Upper lobe of right lung (tissue), 1 donor: ENCODE data around the gene GLIS2. TPM values are rescaled to one million over a fixed set of nuclear protein-coding genes. Genes with fewer than 3 reads are reported as not detected.
A peak's percentile ranks its signal among the peaks of the same experiment; 100 is the strongest.

Source experiments
- ATAC-seq: fragments of 200-7000 bp; cut with Tn5 transposase; one replicate; pipeline ENCODE4 v1.9.1; 2020; ENCODE audit warnings: mild to moderate bottlenecking, moderate library complexity
- DNase-seq: peaks from one replicate; pipeline ENCODE4 v3.0.0-alpha.2; 2020
- H3K27ac ChIP-seq: fragments of 200-600 bp; one replicate; pipeline ENCODE4 v1.8.0; 2022
- H3K27me3 ChIP-seq: fragments of 200-600 bp; one replicate; pipeline ENCODE4 v1.8.0; 2022; ENCODE audit warnings: mild to moderate bottlenecking
- H3K36me3 ChIP-seq: fragments of 200-600 bp; one replicate; pipeline ENCODE4 v1.8.0; 2022
- H3K4me1 ChIP-seq: fragments of 200-600 bp; one replicate; pipeline ENCODE4 v1.8.0; 2022
- H3K4me3 ChIP-seq: fragments of 200-600 bp; one replicate; pipeline ENCODE4 v1.8.0; 2022; ENCODE audit warnings: mild to moderate bottlenecking
- H3K9me3 ChIP-seq: fragments of 200-600 bp; one replicate; pipeline ENCODE4 v1.8.0; 2022
- CTCF ChIP-seq: fragments of 200-600 bp; IDR thresholded peaks from one replicate; pipeline ENCODE4 v1.8.0; 2022; ENCODE audit warnings: antibody characterized with exemption
- intact Hi-C: fragments of 100-400 bp; cut with DNase I; formaldehyde crosslinking; loops from one replicate; pipeline ENCODE4 v1.11.0; 2022
- total RNA-seq: library from RNA; stranded (reverse); fragmentation: NEBNext Ultra II Directional; extraction: Animal tissue kit (Norgen Biotek cat#: 25700); gene quantifications from one replicate; pipeline ENCODE4 v1.2.1, GENCODE V29; 2021
- donor health status: DM: no; HTN: yes; CAD: no; lungs with severe emphysema.

GLIS2 gene
- total RNA-seq, 1 donor from 2014 or later: 34.1 TPM

DNA sequence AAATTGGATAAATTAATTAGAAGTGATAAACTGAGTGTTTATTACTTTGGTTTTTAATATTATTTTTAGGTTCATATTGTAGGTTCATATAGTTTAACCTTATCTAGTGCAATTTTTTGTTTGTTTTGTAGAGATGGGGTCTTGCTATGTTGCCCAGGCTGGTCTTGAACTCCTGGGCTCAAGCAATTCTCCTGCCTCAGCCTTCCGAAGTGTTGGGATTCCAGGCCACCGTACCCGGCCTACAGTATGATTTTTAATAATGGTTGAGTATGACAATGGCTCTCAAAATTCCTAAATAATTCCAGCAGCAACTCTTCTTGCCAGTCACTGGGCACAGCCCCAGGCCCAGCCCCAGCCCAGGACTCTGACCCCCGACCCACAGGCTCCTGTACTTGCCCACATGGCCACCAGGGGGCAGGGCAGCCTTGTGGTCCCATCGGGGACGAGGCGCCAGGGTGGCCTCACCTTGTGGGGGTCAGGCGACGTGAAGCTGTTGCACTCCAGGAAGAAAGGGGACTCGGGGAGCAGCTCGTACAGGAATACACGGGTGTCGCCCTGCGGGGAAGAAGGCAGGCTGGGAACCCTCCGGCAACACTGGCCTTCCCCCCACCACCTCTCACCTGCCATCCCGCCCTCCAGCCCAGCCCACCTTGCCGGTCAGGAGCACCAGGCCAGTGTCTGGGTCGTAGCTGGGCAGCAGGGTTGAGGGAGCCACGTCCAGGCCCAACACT, 43.1 kb downstream of the GLIS2 start:
- Histone ChIP-seq H3K4me1 (no peaks in the 10 kb centered on the region), H3K27me3 (no peaks in the 10 kb centered on the region), H3K36me3 (peaks cover 41% of the 10 kb centered on the region), H3K9me3 (no peaks in the 10 kb centered on the region), H3K27ac (no peak overlapping the region), H3K4me3 (no peak overlapping the region)
- intact Hi-C loops: loop anchor here (5.0 kb wide), 1 partner anchor 43 kb away; no protein-coding TSS in a partner anchor
- TF ChIP-seq CTCF: peak; percentile 96
- peak; percentile 80 for ATAC-seq
- DNase-seq: peak; percentile 87

GRCh38 chr16:4359914-4360313, 44.0 kb downstream of the GLIS2 start:
- no peak for TF ChIP-seq CTCF

GRCh38 chr16:4360538-4361021, 44.7 kb downstream of the GLIS2 start:
- H3K27ac ChIP-seq: no peak overlapping the region
- DNase-seq: no peak
- no peaks in the 10 kb centered on the region for H3K9me3 ChIP-seq
- ATAC-seq: peak; percentile 43
- peaks cover 51% of the 10 kb centered on the region for H3K36me3 ChIP-seq
- no peak for TF ChIP-seq CTCF
- H3K4me3 ChIP-seq: no peak overlapping the region
- no peaks in the 10 kb centered on the region for H3K27me3 ChIP-seq
- intact Hi-C loops: no loop called here
- no peaks in the 10 kb centered on the region for H3K4me1 ChIP-seq

More at GRCh38 chr16:4359914-4360313, 44.0 kb downstream of the GLIS2 start:
- Histone ChIP-seq H3K9me3 (no peaks in the 10 kb centered on the region), H3K36me3 (peaks cover 48% of the 10 kb centered on the region), H3K4me3 (no peak overlapping the region), H3K4me1 (no peaks in the 10 kb centered on the region), H3K27me3 (no peaks in the 10 kb centered on the region), H3K27ac (no peak overlapping the region)
- intact Hi-C loops: loop anchor here (5.0 kb wide), 1 partner anchor 42 kb away; no protein-coding TSS in a partner anchor
- ATAC-seq (no peak), DNase-seq (no peak)

- no peaks in the 10 kb centered on the region for H3K27me3 ChIP-seq
- no peak for TF ChIP-seq CTCF
Observed at GRCh38 chr16:4361033-4361943, 45.4 kb downstream of the GLIS2 start.

DNA sequence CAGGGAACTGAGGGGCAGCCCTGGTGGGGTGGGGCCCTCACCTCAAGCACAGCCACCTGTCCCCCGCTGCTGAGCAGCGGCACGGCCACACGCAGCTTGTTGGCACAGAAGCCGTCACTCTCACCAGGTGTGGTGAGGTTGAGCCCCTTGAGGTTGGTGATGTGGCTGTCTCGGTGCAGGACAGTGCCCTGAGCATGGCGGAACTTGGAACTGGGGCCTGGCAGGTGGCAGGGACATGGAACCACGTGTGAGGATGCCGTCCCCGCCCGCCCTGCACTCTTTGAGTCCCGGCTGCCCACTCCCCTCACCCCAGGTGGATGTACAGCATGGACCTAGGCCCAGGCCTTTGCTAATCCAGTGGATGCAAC, 46.1 kb downstream of the GLIS2 start:
- DNase-seq (no peak), ATAC-seq (no peak)
- Histone ChIP-seq H3K27ac (no peak overlapping the region), H3K36me3 (peaks cover 44% of the 10 kb centered on the region), H3K27me3 (no peaks in the 10 kb centered on the region), H3K4me1 (no peaks in the 10 kb centered on the region), H3K4me3 (no peak overlapping the region), H3K9me3 (no peaks in the 10 kb centered on the region)
- intact Hi-C loops: no loop called here
- TF ChIP-seq CTCF: no peak

More at GRCh38 chr16:4361033-4361943, 45.4 kb downstream of the GLIS2 start:
- H3K4me1 ChIP-seq: no peaks in the 10 kb centered on the region
- H3K36me3 ChIP-seq: peaks cover 51% of the 10 kb centered on the region
- no peak for DNase-seq
- intact Hi-C loops: no loop called here
- no peak for ATAC-seq
- no peak overlapping the region for H3K27ac ChIP-seq
- no peaks in the 10 kb centered on the region for H3K9me3 ChIP-seq
- no peak overlapping the region for H3K4me3 ChIP-seq
